BE2C (cell line): Measurements from ENCODE around the gene NARF.

Experiments used
- DNase-seq: peaks from one replicate; pipeline ENCODE4 v3.0.0-alpha.2; 2020
- H3K27me3 ChIP-seq: fragments of 250-450 bp; sonication (Bioruptor Pico); 2 replicates; pipeline ENCODE4 v1.5.1; 2020; ENCODE audit warnings: mild to moderate bottlenecking
- H3K36me3 ChIP-seq: fragments of 250-450 bp; sonication (Bioruptor Pico); 2 replicates; pipeline ENCODE4 v1.5.1; 2020; ENCODE audit warnings: mild to moderate bottlenecking
- H3K4me1 ChIP-seq: fragments of 250-450 bp; sonication (Bioruptor Pico); 2 replicates; pipeline ENCODE4 v1.5.1; 2020
- H3K4me3 ChIP-seq: 2 replicates; pipeline ENCODE4 v1.5.1; 2011; ENCODE audit warnings: low read depth, low read length
- H3K9me3 ChIP-seq: fragments of 250-450 bp; sonication (Bioruptor Pico); 2 replicates; pipeline ENCODE4 v1.5.1; 2020
- CTCF ChIP-seq: IDR thresholded peaks from 2 replicates; pipeline ENCODE4 v1.5.1; 2012; ENCODE audit warnings: mild to moderate bottlenecking, low read depth, low read length

NARF gene

DNA sequence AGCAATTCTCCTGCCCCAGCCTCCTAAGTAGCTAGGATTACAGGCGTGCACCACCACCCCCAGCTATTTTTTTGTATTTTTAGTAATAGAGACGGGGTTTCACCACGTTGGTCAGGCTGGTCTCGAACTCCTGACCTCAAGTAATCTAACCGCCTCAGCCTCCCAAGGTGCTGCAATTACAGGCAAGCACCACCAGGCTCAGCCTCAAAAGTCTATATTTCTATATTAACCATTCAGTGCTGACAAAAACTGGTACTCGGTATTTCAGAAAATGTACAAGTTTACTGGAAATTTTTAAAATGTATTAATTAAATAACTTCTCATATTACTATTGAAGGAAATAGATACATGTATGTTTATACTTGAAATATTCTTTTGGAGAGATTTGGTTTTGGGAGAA lies 41.8 kb upstream of the NARF start:
- peak; percentile 32 for TF ChIP-seq CTCF
- no peaks in the 10 kb centered on the region for H3K9me3 ChIP-seq
- H3K4me3 ChIP-seq, result no peak overlapping the region
- peaks cover 12% of the 10 kb centered on the region for H3K4me1 ChIP-seq
- H3K36me3 ChIP-seq, result peaks cover 6% of the 10 kb centered on the region
- H3K27me3 ChIP-seq, result no peaks in the 10 kb centered on the region
- no peak for DNase-seq

DNA sequence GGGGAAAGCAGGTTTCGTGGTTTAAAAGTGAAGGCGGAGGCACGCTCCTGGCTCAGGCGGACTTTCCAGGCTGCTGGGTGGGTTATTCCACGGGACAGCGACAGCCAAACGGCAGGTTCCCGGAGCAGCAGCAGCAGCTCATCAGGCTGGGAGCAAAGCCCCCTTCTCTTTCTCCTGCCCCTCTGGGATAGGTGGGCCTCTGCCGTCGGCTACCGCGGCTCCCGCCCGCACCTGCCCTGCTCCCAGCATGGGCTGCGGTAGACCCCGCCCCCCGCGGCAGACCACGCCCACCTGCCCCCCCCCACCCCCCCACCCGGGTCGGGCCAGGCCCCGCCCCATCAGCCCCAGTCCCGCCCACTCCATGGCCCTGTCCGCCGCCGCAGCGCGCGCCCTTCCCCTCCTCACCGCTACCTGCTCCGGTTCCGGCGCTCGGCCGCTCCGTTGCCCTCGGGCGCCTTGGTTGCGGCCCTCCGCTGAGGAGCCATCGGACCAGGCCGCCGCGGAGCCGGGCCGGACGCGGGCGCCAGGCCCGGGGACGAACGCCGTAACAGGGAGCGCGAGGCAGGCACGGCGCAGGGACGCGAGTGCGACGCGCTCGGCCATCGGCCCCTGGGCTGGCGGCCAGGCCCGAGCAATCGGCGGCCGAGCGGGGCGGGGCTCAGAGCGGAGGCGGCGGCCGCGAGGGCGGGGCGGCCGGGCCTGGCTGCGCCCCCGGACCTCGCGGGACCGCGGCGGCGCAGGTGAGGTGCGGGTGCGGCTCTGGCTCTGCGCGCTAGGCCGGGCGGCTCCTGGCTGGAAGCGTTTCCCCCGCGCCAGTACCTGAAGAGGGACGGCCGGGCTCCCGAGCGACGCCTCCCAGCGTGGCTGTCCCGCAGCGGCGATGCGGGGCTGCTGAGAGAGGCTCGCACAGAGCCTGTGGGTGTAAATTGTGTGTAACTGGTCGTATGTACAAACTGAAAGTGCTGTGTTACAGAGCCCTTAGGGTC lies 40.2 kb upstream of the NARF start, which contains the start of the genes HEXD and OGFOD3:
HEXD (plus strand) TSS at position 347 of the 986 bp plus-strand sequence. CDS start 1,453 bp downstream, outside the sequence.
OGFOD3 (minus strand) TSS at position 586 of the 986 bp plus-strand sequence; CDS start at position 485, 101 bp downstream.
- H3K36me3 ChIP-seq, result peaks cover 6% of the 10 kb centered on the region
- peaks cover 2% of the 10 kb centered on the region for H3K4me1 ChIP-seq
- H3K27me3 ChIP-seq, result no peaks in the 10 kb centered on the region
- no peaks in the 10 kb centered on the region for H3K9me3 ChIP-seq
- peak; percentile 88 for DNase-seq
- peak within 1 kb of the TSS; percentile 81 for H3K4me3 ChIP-seq
- TF ChIP-seq CTCF, result no peak

GRCh38 chr17:82419540-82419939 lies 39.0 kb upstream of the NARF start:
- TF ChIP-seq CTCF, result no peak
- DNase-seq, result no peak
- Histone ChIP-seq H3K27me3 (no peaks in the 10 kb centered on the region), H3K4me3 (no peak overlapping the region), H3K4me1 (no peaks in the 10 kb centered on the region), H3K9me3 (no peaks in the 10 kb centered on the region), H3K36me3 (peaks cover 6% of the 10 kb centered on the region)

DNA sequence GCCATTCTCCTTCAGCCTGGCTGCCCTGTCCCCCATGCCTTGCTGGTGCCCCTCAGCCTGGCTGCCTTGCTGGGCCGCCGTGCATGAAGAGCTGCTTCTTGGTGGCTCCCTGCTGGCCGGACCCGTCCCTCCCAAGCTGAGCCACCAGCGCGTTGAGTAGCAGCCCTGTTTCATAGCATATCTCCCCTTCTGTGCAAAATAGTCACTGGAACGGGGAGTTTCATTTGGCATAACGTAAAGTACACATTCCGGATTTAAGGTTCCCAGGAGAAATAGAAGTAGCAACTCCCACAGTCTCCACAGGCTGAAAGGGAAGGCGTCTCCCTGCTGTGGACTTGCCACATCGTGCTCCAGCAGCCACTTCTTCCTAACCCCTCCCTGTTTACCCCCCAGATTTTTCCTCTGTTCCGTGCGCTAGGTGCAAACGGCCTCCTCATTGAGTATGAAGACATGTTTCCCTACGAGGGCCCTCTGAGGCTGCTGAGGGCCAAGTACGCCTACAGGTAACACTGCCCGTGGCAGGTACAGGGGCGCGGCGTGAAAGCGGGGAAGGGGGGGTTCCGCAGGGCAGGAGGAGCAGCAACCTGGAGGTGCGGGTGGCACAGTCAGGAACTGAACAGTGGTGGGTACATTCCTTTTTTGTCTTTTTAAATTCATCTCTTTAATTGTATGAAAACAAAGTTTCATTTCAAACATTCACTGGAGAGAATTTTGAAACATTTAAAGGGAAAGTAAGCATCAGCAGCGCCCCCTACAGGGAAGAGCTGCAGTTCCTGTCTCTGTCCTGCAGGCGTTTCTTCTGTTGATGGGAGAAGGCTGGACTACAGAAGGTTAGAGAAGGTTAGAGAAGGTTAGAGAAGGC lies 34.3 kb upstream of the NARF start:
- H3K27me3 ChIP-seq, result no peaks in the 10 kb centered on the region
- no peak overlapping the region for H3K4me3 ChIP-seq
- TF ChIP-seq CTCF, result peak; percentile 70
- no peak for DNase-seq
- no peaks in the 10 kb centered on the region for H3K4me1 ChIP-seq
- no peaks in the 10 kb centered on the region for H3K9me3 ChIP-seq
- H3K36me3 ChIP-seq, result peaks cover 6% of the 10 kb centered on the region

DNA sequence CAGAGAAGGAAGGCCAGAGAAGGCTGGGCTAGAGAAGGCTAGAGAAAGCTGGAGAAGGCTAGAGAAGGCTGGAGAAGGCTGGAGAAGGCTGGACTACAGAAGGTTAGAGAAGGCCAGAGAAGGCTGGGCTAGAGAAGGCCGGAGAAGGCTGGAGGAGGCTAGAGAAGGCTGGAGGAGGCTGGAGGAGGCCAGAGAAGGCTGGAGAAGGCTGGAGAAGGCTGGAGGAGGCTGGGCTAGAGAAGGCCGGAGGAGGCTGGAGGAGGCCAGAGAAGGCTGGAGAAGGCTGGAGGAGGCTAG lies 33.7 kb upstream of the NARF start:
- peaks cover 6% of the 10 kb centered on the region for H3K36me3 ChIP-seq
- no peaks in the 10 kb centered on the region for H3K27me3 ChIP-seq
- no peaks in the 10 kb centered on the region for H3K9me3 ChIP-seq
- DNase-seq, result no peak
- H3K4me1 ChIP-seq, result no peaks in the 10 kb centered on the region
- TF ChIP-seq CTCF, result no peak
- no peak overlapping the region for H3K4me3 ChIP-seq
